SKM-1 treated with dmso at 0.1 percent for 144 hours (cell line): ENCODE results near the gene CD300H.
"Not testable (repeated sequence)": the region's sequence is repeated elsewhere in the genome, so short reads cannot be mapped to it uniquely, and the experiment has no call there.

ENCODE experiments used
- DNase-seq: peaks from one replicate; lab custom pipeline; 2025; ENCODE audit not compliant: unreplicated experiment; lab: John Stamatoyannopoulos, UW

The CD300H gene

GRCh38 chr17:74528491-74529199 lies 38.7 kb downstream of the CD300H start:
- peak; percentile 98 for DNase-seq

- DNase-seq: no peak
Observed at GRCh38 chr17:74527756-74528155, 39.6 kb downstream of the CD300H start.

GRCh38 chr17:74527081-74527480 lies 40.2 kb downstream of the CD300H start:
- no peak for DNase-seq

- no peak for DNase-seq
Observed at GRCh38 chr17:74526681-74527080, 40.6 kb downstream of the CD300H start.

GRCh38 chr17:74525781-74526288 lies 41.5 kb downstream of the CD300H start:
- DNase-seq: no peak

GRCh38 chr17:74525465-74525725 lies 41.9 kb downstream of the CD300H start:
- no peak for DNase-seq

- DNase-seq: no peak
Observed at GRCh38 chr17:74524653-74525464, 42.5 kb downstream of the CD300H start.

GRCh38 chr17:74523308-74523707 lies 44.0 kb downstream of the CD300H start:
- DNase-seq: no peak

GRCh38 chr17:74522381-74523105 lies 44.8 kb downstream of the CD300H start:
- DNase-seq: no peak

- peak; percentile 82 for DNase-seq
Observed at GRCh38 chr17:74521701-74522201, 45.6 kb downstream of the CD300H start.

GRCh38 chr17:74520790-74521480 lies 46.4 kb downstream of the CD300H start:
- DNase-seq: peak; percentile 60

- DNase-seq: peak; percentile 92
Observed at GRCh38 chr17:74520016-74520434, 47.3 kb downstream of the CD300H start.

- not testable (repeated sequence) for DNase-seq
Observed at GRCh38 chr17:74518413-74518981, 48.8 kb downstream of the CD300H start.

- no peak for DNase-seq
Observed at GRCh38 chr17:74516561-74517328, 50.6 kb downstream of the CD300H start.

GRCh38 chr17:74515941-74516340 lies 51.4 kb downstream of the CD300H start:
- no peak for DNase-seq

GRCh38 chr17:74514632-74515334 lies 52.5 kb downstream of the CD300H start:
- no peak for DNase-seq

GRCh38 chr17:74513987-74514631 lies 53.2 kb downstream of the CD300H start:
- no peak for DNase-seq

- peak; percentile 85 for DNase-seq
Observed at GRCh38 chr17:74512624-74513091, 54.7 kb downstream of the CD300H start.

GRCh38 chr17:74512036-74512435 lies 55.3 kb downstream of the CD300H start:
- no peak for DNase-seq
